GM12891 (cell line): ENCODE data around the gene STRIP2.

ENCODE experiments used
- POLR2A ChIP-seq: IDR thresholded peaks from 2 replicates; pipeline ENCODE4 v1.6.1; 2011; ENCODE audit warnings: low read depth, low read length, control low read depth
- POLR2AphosphoS5 ChIP-seq: IDR thresholded peaks from 2 replicates; pipeline ENCODE4 v1.6.1; 2011; ENCODE audit warnings: low read depth, low read length, control low read depth
- SPI1 ChIP-seq: IDR thresholded peaks from 2 replicates; pipeline ENCODE4 v1.6.1; 2011; ENCODE audit warnings: low read depth, low read length, control low read depth

GRCh38 chr7:129388333-129389098, 45.7 kb upstream of the STRIP2 start:
- TF ChIP-seq POLR2A (no peak), SPI1 (no peak), POLR2AphosphoS5 (no peak)
